GM11168 (cell line): ENCODE data around the gene RPLP2.

ENCODE experiments used
- in situ Hi-C: fragments of 300-500 bp; cut with MboI; formaldehyde crosslinking; loops from one replicate; pipeline ENCODE4 v1.12.0; 2022; ENCODE audit warnings: low sequenced_read_pairs; ENCODE audit not compliant: unreplicated experiment

Gene RPLP2

GRCh38 chr11:809287-810039, at the start of gene RPLP2:
Gene RPLP2 (plus strand): TSS chr11:809967. CDS start chr11:810235, 268 bp downstream.
- in situ Hi-C loops: no loop called here

DNA sequence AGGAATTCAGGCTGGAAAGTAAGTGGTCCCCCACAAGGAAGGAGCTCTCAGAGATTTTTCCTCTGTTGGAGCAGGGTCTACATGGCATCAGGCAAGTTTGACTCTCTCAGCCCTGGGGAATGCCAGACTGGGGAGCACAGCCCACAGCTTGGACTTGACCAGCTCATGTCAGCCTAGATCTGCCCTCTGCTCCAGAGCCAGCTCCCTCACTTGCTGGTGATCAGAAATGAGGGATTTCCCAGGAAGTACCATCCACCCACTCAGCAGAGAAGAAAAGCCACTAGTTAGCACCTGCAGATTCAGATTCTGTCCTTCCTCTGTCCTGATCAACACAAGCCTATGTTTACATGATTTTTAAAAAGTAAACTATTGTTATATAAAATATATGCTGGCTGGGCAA, 49.5 kb upstream of the RPLP2 start:
- in situ Hi-C loops: loop anchor here (10.0 kb wide), 1 partner anchor 545 kb away; no protein-coding TSS in a partner anchor

- in situ Hi-C loops: loop anchor here (10.0 kb wide), 1 partner anchor 547 kb away; no protein-coding TSS in a partner anchor
Observed at GRCh38 chr11:761526-762108, 48.1 kb upstream of the RPLP2 start.

GRCh38 chr11:762421-763072, 47.2 kb upstream of the RPLP2 start:
- in situ Hi-C loops: loop anchor here (10.0 kb wide), 1 partner anchor 548 kb away; no protein-coding TSS in a partner anchor

DNA sequence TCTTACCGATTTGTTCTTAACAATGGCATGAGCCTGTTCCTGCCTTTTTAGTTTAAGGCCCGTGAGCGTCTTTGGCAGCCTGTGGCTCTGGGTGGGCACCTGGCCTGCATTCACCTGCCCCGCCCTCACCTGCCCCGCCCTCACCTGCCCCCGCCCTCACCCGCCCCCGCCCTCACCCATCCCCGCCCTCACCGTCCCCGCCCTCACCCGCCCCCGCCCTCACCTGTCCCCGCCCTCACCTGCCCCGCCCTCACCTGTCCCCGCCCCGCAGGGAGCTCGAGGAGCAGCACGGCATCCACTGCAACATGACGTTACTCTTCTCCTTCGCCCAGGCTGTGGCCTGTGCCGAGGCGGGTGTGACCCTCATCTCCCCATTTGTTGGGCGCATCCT, 46.7 kb upstream of the RPLP2 start:
- in situ Hi-C loops: loop anchor here (10.0 kb wide), 1 partner anchor 548 kb away; no protein-coding TSS in a partner anchor

DNA sequence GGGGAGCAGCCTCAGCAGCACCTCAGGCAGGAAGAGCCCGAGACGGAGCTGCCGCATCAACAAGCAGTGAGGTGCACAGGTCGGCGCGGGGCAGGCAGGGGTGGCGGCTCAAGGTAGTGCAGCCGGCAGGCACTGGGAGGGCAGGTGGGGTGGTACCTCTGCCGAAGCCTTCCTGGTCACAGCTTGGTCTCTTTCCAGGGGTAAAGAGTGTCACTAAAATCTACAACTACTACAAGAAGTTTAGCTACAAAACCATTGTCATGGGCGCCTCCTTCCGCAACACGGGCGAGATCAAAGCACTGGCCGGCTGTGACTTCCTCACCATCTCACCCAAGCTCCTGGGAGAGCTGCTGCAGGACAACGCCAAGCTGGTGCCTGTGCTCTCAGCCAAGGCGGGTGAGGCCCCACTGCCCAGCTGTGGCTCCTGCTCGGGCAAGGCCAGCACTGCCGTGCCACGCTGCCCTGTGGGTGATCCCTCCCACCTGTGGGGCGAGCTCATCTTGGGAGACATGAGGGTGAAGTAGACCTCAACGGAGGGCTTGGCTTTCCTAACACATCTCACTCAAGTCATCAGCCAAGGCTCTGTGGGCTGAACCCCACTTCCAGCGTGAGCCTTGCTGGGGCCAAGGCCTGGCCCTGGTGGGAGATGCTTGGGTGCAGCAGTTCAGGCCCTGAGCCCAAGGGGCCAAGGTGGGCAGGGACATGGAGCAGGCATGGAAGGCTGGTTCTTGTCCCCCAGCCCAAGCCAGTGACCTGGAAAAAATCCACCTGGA, 46.0 kb upstream of the RPLP2 start:
- in situ Hi-C loops: loop anchor here (10.0 kb wide), 1 partner anchor 549 kb away; no protein-coding TSS in a partner anchor

- in situ Hi-C loops: loop anchor here (10.0 kb wide), 1 partner anchor 550 kb away; no protein-coding TSS in a partner anchor
Observed at GRCh38 chr11:764322-765024, 45.3 kb upstream of the RPLP2 start.

DNA sequence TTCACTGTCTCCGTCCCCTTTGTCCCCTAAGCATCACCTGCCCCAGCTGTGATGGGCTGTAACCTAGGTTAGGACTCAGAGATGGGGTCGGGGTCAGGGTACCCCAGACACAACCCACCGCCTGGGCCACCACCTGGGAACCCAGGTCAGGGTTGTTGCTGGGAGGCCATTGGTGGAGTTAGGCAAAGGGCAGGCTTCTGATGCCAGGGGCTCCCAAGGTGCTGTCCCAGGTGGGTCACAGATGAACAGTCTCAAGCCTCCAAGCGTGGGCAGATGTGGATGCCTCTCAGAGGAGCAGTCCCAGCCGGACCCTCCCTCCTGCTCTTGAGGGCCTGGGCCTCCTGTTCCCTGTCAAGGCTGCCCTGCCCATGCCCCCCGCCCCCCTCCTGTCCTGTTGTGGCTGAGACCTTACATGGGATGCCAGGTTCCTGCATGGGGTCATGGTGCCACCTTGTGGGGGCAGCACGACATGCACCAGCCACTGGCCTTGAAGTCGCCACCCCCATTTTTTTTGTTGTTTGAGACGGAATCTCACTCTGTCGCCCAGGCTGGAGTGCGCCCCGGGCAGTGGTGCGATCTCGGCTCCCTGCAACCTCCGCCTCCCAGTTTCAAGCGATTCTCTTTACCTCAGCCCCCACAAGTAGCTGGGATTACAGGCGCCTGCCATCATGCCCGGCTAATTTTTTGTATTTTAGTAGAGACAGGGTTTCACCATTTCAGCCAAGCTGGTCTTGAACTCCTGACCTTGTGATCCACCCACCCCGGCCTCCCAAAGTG, 44.6 kb upstream of the RPLP2 start:
- in situ Hi-C loops: loop anchor here (10.0 kb wide), 1 partner anchor 550 kb away; no protein-coding TSS in a partner anchor

GRCh38 chr11:765802-766091, 44.0 kb upstream of the RPLP2 start:
- in situ Hi-C loops: loop anchor here (10.0 kb wide), 1 partner anchor 551 kb away; no protein-coding TSS in a partner anchor

DNA sequence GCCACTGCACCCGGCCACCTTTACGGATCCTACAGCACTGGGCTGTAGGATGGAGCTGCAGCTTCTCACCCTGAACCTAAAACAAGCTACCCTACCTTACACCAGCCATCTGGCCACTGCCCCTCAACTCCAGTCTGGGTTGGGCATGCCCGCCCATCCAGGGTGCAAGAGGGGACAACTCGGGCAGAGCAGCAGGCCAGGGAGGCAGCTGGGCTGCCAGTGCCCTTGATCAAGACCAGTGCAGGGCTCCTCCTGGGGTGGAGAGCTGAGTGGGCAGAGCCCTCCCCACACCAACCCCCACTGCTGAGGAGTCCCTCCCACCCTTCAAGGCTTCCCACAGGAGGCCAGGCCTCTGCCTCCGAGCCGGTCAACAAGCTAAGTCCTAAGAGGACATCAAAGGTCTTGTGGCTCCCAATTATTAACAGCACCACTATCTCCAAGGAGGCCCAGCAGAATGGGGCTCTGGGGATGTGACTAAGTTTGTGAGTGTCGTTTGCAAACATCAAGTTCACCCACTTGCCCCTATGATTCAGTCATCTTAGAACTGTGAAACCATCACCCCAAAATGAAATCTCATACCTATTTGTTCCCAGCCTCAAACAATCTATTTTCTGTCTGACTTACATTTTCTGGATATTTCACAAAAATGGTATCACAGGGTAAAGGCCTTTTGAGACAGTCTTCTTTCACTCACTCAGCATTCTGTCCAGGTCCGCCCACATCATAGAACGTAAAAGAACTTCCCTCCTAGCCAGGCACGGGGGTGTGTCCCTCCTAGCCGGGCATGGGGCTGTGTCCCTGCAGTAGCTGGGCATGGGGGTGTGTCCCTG, 43.4 kb upstream of the RPLP2 start:
- in situ Hi-C loops: loop anchor here (10.0 kb wide), 1 partner anchor 552 kb away; no protein-coding TSS in a partner anchor

GRCh38 chr11:766936-767210, 42.9 kb upstream of the RPLP2 start:
- in situ Hi-C loops: loop anchor here (10.0 kb wide), 1 partner anchor 552 kb away; no protein-coding TSS in a partner anchor

- in situ Hi-C loops: loop anchor here (10.0 kb wide), 1 partner anchor 552 kb away; no protein-coding TSS in a partner anchor
Observed at GRCh38 chr11:767238-767637, 42.5 kb upstream of the RPLP2 start.

GRCh38 chr11:769887-770641, 39.7 kb upstream of the RPLP2 start:
- in situ Hi-C loops: loop anchor here (10.0 kb wide), 1 partner anchor 555 kb away; no protein-coding TSS in a partner anchor

GRCh38 chr11:770642-771616, 38.8 kb upstream of the RPLP2 start:
- in situ Hi-C loops: no loop called here

GRCh38 chr11:771617-772204, 38.1 kb upstream of the RPLP2 start:
- in situ Hi-C loops: no loop called here
